HG03103 (cell line): ENCODE measurements around the gene C3orf52.

ENCODE experiments used
- ATAC-seq: cut with Tn5 transposase; IDR thresholded peaks from one replicate; pipeline ENCODE4 v1.9.1; 2021; ENCODE audit warnings: low read depth; ENCODE audit not compliant: unreplicated experiment

C3orf52 gene

GRCh38 chr3:112133626-112134334, 47.6 kb downstream of the C3orf52 start:
- no peak for ATAC-seq

- ATAC-seq, result no peak
Measured at GRCh38 chr3:112134335-112135124, 48.3 kb downstream of the C3orf52 start.

- no peak for ATAC-seq
Measured at GRCh38 chr3:112136046-112136445, 49.9 kb downstream of the C3orf52 start.

- ATAC-seq, result peak; percentile 27
Measured at GRCh38 chr3:112136959-112137693, 50.9 kb downstream of the C3orf52 start.

- ATAC-seq, result no peak
Measured at GRCh38 chr3:112137781-112138180, 51.6 kb downstream of the C3orf52 start.

GRCh38 chr3:112138219-112138969, 52.2 kb downstream of the C3orf52 start:
- ATAC-seq, result no peak

- ATAC-seq, result no peak
Measured at GRCh38 chr3:112140584-112140983, 54.4 kb downstream of the C3orf52 start.

GRCh38 chr3:112141293-112141692, 55.1 kb downstream of the C3orf52 start:
- ATAC-seq, result no peak

- no peak for ATAC-seq
Measured at GRCh38 chr3:112143251-112143650, 57.1 kb downstream of the C3orf52 start.

GRCh38 chr3:112143689-112144088, 57.5 kb downstream of the C3orf52 start:
- no peak for ATAC-seq

GRCh38 chr3:112149136-112149535, 62.9 kb downstream of the C3orf52 start:
- no peak for ATAC-seq

GRCh38 chr3:112167758-112168157, 81.6 kb downstream of the C3orf52 start:
- no peak for ATAC-seq
